Measurements from ENCODE around the gene CUTA. TPM values are rescaled to one million over a fixed set of nuclear protein-coding genes. Genes with fewer than 3 reads are reported as not detected.

The CUTA gene
- total RNA-seq, 1 donor = 106 TPM

DNA sequence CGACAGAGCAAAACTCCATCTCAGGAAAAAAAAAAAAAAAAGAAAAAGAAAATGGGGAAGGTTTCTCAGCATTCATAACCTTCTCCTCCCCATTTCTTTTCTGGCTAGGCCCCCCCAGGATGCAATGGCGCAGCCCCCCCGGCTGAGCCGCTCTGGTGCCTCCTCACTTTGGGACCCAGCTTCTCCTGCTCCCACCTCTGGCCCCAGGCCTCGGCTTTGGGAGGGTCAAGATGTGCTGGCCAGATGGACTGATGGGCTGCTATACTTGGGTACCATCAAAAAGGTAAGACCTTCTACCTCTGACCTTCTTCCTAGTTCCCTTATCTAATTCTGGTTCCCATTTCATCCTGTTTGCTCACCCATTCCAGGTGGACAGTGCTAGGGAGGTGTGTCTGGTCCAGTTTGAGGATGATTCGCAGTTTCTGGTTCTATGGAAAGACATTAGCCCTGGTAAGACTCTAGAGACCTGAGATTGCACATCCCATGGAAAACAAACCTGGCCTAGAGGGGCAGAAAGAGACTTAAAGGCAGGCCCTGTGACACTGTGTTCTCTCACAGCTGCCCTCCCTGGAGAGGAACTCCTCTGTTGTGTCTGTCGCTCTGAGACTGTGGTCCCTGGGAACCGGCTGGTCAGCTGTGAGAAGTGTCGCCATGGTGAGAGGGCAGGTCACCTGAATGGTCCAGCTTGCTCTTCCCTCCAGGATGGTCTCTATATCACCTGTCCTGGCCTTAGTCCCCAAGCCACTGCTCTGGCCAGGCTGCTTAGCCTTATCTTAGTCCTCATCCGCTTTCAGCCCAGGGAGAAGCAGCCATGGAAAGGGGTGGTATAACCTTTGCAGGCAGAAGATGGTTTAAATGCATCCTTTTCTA is 5.5 kb downstream of the CUTA start:
- no peak for DNase-seq (ENCODE audit: low read depth)
- TF ChIP-seq CTCF (IDR thresholded peaks at IDR 0.05; ENCODE audit: insufficient read depth, low read length) = no peak
- H3K4me3 ChIP-seq (ENCODE audit: low read depth, low read length) = peak overlapping the region; percentile 5

GRCh38 chr6:33411632-33412005 is 6.3 kb downstream of the CUTA start:
- no peak for DNase-seq (ENCODE audit: low read depth)
- H3K4me3 ChIP-seq (ENCODE audit: low read depth, low read length) = peak overlapping the region; percentile 76
- no peak for TF ChIP-seq CTCF (IDR thresholded peaks at IDR 0.05; ENCODE audit: insufficient read depth, low read length)

GRCh38 chr6:33410711-33411631 is 6.9 kb downstream of the CUTA start, which contains the start of gene PHF1:
Gene PHF1 (plus strand): TSS chr6:33411014. CDS start chr6:33412264, 1,250 bp downstream.
- peak within 1 kb of the TSS; percentile 76 for H3K4me3 ChIP-seq (ENCODE audit: low read depth, low read length)
- DNase-seq (ENCODE audit: low read depth) = peak; percentile 85
- no peak for TF ChIP-seq CTCF (IDR thresholded peaks at IDR 0.05; ENCODE audit: insufficient read depth, low read length)

GRCh38 chr6:33410050-33410710 is 7.7 kb downstream of the CUTA start:
- H3K4me3 ChIP-seq (ENCODE audit: low read depth, low read length) = peak overlapping the region; percentile 76
- no peak for TF ChIP-seq CTCF (IDR thresholded peaks at IDR 0.05; ENCODE audit: insufficient read depth, low read length)
- DNase-seq (ENCODE audit: low read depth) = peak; percentile 96

DNA sequence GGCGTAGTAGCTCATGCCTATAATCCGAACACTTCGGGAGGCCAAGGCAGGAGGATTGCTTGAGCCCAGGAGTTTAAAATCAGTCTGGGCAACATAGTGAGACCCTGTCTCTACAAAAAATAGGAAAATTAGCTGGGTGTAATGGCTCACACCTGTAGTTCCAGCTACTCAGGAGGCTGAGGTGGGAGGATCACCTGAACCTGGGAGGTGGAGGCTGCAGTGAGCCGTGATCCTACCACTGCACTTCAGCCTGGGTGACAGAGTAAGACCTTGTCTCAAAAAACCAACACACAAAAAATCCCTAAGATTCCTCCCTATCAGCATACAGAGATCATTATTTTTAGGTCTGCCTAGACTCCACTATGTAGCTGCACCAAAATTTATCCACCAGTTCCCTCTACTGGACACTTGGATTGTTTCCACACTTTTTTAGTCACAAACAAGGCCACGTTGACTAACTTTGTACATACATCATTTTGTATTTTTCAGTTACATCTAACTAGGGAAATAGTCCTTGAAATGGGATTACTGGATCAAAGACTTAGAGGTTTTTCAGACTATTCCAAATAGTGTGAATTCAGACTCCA is 10.7 kb downstream of the CUTA start:
- TF ChIP-seq CTCF (IDR thresholded peaks at IDR 0.05; ENCODE audit: insufficient read depth, low read length) = peak; percentile 30
- peak; percentile 79 for DNase-seq (ENCODE audit: low read depth)
- no peak overlapping the region for H3K4me3 ChIP-seq (ENCODE audit: low read depth, low read length)

GRCh38 chr6:33406126-33406525 is 11.8 kb downstream of the CUTA start:
- no peak for TF ChIP-seq CTCF (IDR thresholded peaks at IDR 0.05; ENCODE audit: insufficient read depth, low read length)
- H3K4me3 ChIP-seq (ENCODE audit: low read depth, low read length) = no peak overlapping the region
- DNase-seq (ENCODE audit: low read depth) = no peak
